VCaP (cell line): ENCODE measurements around the gene KLHL41.
A peak's percentile ranks its signal among the peaks of the same experiment; 100 is the strongest.

ENCODE experiments used
- H3K27ac ChIP-seq: fragments of 450-650 bp; 2 replicates; pipeline ENCODE4 v1.5.1; 2017
- TF ChIP-seq, protein P1 (sequence below): fragments of 450-650 bp; conservative IDR thresholded peaks from 2 replicates; pipeline ENCODE4 v1.5.1; 2017; ENCODE audit warnings: mild to moderate bottlenecking, moderate library complexity

Gene KLHL41

DNA sequence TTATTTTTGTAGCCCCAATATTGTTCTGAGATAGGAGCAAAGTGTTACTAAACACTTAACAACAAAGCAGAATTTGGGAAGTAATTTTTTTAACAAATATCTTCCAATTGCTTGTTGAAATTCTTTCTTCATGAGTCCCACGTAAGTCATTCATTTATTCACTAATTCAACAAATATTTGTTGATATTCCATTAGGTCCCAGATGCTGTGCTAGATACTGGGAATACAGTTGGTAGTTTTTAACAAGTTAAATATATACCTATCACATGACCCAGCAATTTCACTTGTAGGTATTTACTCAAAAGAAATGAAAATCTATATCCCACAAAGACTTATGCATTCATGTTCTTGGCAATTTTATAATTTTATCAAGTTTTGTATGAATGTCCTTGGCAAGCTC lies 37.3 kb upstream of the KLHL41 start:
- TF ChIP-seq, protein P1, sequence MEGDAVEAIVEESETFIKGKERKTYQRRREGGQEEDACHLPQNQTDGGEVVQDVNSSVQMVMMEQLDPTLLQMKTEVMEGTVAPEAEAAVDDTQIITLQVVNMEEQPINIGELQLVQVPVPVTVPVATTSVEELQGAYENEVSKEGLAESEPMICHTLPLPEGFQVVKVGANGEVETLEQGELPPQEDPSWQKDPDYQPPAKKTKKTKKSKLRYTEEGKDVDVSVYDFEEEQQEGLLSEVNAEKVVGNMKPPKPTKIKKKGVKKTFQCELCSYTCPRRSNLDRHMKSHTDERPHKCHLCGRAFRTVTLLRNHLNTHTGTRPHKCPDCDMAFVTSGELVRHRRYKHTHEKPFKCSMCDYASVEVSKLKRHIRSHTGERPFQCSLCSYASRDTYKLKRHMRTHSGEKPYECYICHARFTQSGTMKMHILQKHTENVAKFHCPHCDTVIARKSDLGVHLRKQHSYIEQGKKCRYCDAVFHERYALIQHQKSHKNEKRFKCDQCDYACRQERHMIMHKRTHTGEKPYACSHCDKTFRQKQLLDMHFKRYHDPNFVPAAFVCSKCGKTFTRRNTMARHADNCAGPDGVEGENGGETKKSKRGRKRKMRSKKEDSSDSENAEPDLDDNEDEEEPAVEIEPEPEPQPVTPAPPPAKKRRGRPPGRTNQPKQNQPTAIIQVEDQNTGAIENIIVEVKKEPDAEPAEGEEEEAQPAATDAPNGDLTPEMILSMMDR: no peak
- H3K27ac ChIP-seq: no peak overlapping the region

DNA sequence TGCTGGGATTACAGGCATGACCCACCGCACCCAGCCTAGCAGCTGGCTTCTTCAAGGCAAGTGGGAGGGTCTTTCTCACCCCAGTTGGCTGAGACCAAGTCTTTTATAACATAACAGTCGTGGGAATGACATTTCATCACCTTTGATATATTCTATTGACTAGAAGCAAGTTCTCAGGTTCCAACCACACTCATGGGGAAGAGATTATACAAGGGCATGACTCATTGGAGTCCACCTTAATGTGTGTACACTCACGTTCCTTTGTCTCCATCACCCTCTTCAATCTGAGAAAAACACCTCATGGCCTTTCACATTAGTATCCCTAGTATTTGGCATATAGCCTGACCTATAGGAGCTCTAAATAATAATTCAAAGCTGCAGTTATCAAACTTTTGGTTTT lies 33.0 kb upstream of the KLHL41 start:
- H3K27ac ChIP-seq: no peak overlapping the region
- TF ChIP-seq, protein P1: no peak

DNA sequence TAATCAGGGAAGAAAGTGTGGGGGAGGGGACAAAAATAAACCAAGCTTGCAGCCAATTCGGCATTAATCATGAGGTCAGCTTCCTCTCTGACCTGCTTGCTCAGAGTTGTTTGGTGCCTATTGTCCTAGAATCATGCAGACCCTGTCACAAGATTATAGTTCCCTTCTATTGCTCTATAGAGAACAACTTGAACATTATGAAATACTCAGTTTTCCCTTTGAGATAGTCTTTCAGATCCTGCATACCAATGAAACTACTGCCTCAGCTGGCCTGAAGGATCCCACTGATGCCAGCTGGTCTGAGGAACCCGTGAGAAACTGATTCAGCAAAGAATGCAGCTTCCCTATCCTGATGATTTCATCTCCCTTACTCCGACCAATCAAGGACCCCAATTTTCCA lies 31.2 kb upstream of the KLHL41 start:
- peak overlapping the region; percentile 66 for H3K27ac ChIP-seq
- TF ChIP-seq, protein P1: no peak

DNA sequence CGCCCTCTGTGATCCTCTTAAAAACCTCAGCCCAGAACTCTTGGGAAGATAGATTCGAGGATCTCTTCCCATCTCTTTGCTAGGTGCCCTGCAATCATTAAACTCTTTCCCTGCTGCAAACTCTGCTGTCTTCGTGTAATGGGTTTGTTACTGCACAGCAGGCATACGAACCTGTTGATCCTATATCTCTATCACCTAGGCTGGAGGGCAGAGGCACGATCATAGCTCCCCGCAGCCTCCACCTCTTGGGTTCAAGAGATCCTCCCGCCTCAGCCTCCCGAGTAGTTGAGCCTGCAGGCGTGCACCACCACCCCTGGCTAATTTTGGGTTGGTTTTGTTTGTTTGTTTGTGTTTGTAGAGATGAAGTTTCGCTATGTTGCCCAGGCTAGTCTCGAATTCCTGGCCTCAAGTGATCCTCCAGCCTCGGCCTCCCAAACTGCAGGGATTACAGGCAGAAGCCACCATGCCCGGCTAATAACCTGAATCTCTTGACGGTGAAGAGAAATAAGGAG lies 30.7 kb upstream of the KLHL41 start:
- H3K27ac ChIP-seq: peak overlapping the region; percentile 66
- TF ChIP-seq, protein P1: no peak

DNA sequence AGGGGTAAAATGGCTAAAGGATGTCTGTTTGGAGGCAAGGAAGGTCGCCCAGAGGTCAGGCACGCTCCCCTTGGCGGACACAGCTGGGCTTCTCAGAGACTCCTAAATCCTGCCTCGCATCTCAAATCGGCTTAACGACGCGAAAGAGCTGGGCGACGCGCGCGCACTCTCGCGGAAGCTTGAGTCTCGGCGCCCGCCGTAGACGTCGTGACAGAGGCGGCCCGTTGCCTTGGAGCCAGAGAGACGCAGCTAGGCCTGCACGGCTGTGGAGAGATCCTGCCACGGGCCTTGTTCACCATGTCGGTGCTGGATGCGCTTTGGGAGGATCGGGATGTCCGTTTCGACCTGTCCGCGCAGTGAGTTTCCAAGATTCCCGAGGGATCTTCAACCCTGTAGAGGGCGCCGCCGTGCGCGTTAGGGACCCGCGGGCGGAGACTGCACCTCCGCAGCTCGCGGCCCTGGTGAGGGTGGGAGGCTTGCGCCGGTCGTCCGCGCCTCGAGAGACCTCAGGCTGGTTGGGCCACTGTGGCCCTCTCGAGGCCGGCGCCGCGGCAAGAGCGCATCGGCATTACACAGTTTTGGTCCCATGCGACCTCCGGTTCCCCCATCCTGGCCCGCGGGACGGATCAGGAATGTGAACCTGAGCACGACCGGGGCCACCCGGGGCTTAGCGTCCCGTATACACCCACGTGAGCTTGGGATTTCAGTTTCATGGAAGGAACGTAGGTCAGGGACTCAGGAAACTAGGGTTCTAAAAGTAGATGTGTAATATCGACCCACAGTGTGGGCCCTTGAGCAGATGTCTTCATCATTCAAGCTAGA lies 30.0 kb upstream of the KLHL41 start, which contains the start of gene BBS5:
Gene BBS5, plus strand, starts transcription at position 238 of the 822 bp plus-strand sequence. Its CDS starts 60 bp downstream, at position 298.
- TF ChIP-seq, protein P1: peak; percentile 70
- H3K27ac ChIP-seq: peak within 1 kb of the TSS; percentile 66

DNA sequence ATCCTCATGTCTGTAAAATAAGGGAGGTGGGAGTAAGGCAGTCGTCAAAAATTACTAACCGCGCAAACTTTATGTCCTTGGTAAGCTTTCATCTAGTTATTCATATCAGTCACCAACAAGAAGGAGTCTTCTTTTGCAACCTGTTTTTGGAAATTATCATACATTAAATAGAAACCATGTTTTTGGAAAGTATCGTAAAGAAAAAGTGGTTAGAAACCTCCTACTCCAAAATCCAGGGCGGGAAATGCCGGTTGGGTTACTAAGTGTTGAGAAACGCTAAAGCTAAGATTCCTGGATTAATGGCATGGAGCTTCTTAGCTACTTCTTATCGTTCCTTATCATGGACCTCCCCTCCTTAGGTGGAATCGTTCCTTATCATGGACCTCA lies 29.4 kb upstream of the KLHL41 start:
- H3K27ac ChIP-seq: peak overlapping the region; percentile 66; the same call in 1 of the 2 replicates
- TF ChIP-seq, protein P1: no peak

DNA sequence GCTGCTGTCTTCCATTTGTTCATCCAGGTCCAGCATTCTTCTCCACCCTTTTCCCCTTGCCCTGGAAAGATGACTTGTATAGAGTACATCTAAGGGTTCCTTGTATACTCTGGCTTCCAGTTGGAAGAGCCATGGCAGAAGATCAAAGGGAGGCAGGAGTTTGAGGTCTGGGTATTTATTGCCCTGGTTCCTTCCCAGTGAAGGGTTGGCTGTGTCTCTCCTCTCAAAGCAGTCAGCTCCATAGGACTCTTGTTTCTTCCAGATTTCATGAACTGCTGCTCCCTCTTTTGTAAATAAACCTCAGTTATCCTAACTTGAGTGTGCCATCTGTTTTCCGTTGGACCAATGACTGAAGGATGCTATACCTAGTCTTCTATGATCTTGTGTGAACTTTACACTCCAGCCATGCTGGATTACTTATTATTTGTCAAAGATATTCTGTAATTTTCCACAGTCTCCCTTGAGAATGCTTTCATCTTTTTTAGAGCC lies 23.8 kb upstream of the KLHL41 start:
- H3K27ac ChIP-seq: no peak overlapping the region
- TF ChIP-seq, protein P1: no peak
